ENCODE results near the gene TMPRSS11E.

- TF ChIP-seq POLR2A (IDR thresholded peaks at IDR 0.05; ENCODE audit: low read length) (no peak), GATA1 (IDR thresholded peaks at IDR 0.05; ENCODE audit: low read depth, low read length) (no peak)
Observed at GRCh38 chr4:68447201-68447600, at the start of gene TMPRSS11E.
